SK-N-SH treated with all-trans-retinoic acid at 6 μM for 48 hours (cell line): ENCODE measurements around the gene SLAMF1.

Experiments
- BACH2 ChIP-seq: fragments of 250-450 bp; sonication (Bioruptor Pico); IDR thresholded peaks from 2 replicates; pipeline ENCODE4 v1.9.0; 2021; ENCODE audit warnings: mild to moderate bottlenecking, borderline replicate concordance
- CSDC2 ChIP-seq: fragments of 250-450 bp; sonication (Bioruptor Pico); IDR thresholded peaks from 2 replicates; pipeline ENCODE4 v1.5.0; 2020; ENCODE audit warnings: mild to moderate bottlenecking, moderate library complexity
- ESRRG ChIP-seq: fragments of 250-450 bp; sonication (Bioruptor Pico); IDR thresholded peaks from 2 replicates; pipeline ENCODE4 v1.6.1; 2021; ENCODE audit warnings: mild to moderate bottlenecking
- PATZ1 ChIP-seq: fragments of 250-450 bp; sonication (Bioruptor Pico); IDR thresholded peaks from 2 replicates; pipeline ENCODE4 v1.8.0; 2020; ENCODE audit warnings: mild to moderate bottlenecking, moderate library complexity, borderline replicate concordance
- RARB ChIP-seq: fragments of 250-450 bp; sonication (Bioruptor Pico); IDR thresholded peaks from 2 replicates; pipeline ENCODE4 v1.8.0; 2021; ENCODE audit warnings: mild to moderate bottlenecking, moderate library complexity
- TCF4 ChIP-seq: fragments of 250-450 bp; sonication (Bioruptor Pico); IDR thresholded peaks from 2 replicates; pipeline ENCODE4 v1.8.0; 2021; ENCODE audit warnings: mild to moderate bottlenecking, moderate library complexity, borderline replicate concordance
- TOX ChIP-seq: fragments of 250-450 bp; sonication (Bioruptor Pico); IDR thresholded peaks from 2 replicates; pipeline ENCODE4 v1.8.0; 2021; ENCODE audit warnings: mild to moderate bottlenecking, moderate library complexity, borderline replicate concordance
- TSHZ2 ChIP-seq: fragments of 250-450 bp; sonication (Bioruptor Pico); IDR thresholded peaks from 2 replicates; pipeline ENCODE4 v1.5.0; 2020; ENCODE audit warnings: mild to moderate bottlenecking, moderate library complexity
- ZC3H10 ChIP-seq: fragments of 250-450 bp; sonication (Bioruptor Pico); IDR thresholded peaks from 2 replicates; pipeline ENCODE4 v1.5.1; 2021; ENCODE audit warnings: mild to moderate bottlenecking, moderate library complexity
- ZFP30 ChIP-seq: fragments of 450-650 bp; formaldehyde crosslinking; IDR thresholded peaks from 2 replicates; pipeline ENCODE4 v1.5.0; 2022; ENCODE audit warnings: mild to moderate bottlenecking, moderate library complexity
- ZNF8 ChIP-seq: fragments of 450-650 bp; formaldehyde crosslinking; IDR thresholded peaks from 2 replicates; pipeline ENCODE4 v1.5.0; 2020; ENCODE audit warnings: mild to moderate bottlenecking, moderate library complexity

DNA sequence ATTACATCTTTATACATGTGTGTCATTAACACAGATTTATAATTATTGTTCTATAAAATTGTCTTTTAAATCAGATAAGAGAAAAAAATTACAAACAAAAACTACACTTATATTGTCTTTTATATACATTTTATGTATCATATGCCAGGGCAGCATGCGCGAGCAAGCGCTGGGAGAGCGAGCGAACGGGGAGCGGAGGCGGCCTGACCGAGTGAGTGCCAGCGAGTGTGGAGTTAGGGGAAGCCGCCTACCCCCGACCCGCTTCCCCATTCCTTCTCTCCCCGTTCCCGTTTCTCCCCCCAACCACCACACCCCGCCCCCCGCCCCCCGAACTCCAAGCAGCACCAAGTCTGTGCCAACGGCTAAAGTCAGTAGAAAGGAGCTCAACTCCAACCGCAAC is 23.0 kb upstream of the SLAMF1 start:
- TF ChIP-seq CSDC2 (CRISPR knock-in tag) (no peak), RARB (no peak), ZC3H10 (CRISPR knock-in tag) (no peak), BACH2 (CRISPR knock-in tag) (no peak), ZFP30 (no peak), ESRRG (CRISPR knock-in tag) (no peak), TCF4 (no peak), ZNF8 (CRISPR knock-in tag) (no peak), PATZ1 (CRISPR knock-in tag) (no peak), TSHZ2 (CRISPR knock-in tag) (no peak), TOX (CRISPR knock-in tag) (no peak)
